ENCODE data around the gene CCNF.

DNA sequence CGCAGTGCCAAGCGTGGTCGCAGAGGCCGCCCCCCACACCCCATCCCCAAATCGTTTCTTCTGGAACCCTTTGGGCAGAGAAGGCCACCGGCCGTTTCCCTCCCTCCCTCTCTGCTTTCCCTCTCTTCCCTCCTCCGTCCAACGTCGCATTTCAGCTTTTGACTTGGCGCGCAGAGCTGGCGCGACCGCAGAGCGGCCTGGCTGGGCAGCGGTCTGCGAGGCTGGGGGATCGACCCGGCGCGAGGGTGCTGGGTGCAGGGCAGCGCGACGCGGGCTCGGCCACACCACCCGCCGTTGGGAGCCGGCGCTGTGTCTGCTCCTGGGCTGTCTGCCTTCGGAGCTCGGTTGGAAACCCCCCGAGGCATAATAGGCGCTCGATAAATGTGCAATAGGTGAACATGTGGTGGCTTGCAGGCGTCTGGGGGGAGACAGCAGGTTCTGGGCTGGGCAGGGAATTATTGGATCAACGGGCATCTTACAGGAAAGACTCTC is 39.0 kb downstream of the CCNF start:
- TF ChIP-seq, protein P1, sequence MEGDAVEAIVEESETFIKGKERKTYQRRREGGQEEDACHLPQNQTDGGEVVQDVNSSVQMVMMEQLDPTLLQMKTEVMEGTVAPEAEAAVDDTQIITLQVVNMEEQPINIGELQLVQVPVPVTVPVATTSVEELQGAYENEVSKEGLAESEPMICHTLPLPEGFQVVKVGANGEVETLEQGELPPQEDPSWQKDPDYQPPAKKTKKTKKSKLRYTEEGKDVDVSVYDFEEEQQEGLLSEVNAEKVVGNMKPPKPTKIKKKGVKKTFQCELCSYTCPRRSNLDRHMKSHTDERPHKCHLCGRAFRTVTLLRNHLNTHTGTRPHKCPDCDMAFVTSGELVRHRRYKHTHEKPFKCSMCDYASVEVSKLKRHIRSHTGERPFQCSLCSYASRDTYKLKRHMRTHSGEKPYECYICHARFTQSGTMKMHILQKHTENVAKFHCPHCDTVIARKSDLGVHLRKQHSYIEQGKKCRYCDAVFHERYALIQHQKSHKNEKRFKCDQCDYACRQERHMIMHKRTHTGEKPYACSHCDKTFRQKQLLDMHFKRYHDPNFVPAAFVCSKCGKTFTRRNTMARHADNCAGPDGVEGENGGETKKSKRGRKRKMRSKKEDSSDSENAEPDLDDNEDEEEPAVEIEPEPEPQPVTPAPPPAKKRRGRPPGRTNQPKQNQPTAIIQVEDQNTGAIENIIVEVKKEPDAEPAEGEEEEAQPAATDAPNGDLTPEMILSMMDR (IDR thresholded peaks at IDR 0.05) = no peak
- no peak for TF ChIP-seq POLR2A (IDR thresholded peaks at IDR 0.05)
